NOMO-1 (cell line): ENCODE measurements around the gene PTPN2.

Experiments
- DNase-seq, 2 experiments: peaks; one replicate each; lab custom pipeline; 2025; ENCODE audit not compliant: unreplicated experiment in 2 of 2; lab: John Stamatoyannopoulos, UW

Gene PTPN2

GRCh38 chr18:12860530-12860929, 23.5 kb downstream of the PTPN2 start:
- no peak for DNase-seq

- no peak for DNase-seq
These were observed 25.0 kb downstream of the PTPN2 start for GRCh38 chr18:12858991-12859390.

DNA sequence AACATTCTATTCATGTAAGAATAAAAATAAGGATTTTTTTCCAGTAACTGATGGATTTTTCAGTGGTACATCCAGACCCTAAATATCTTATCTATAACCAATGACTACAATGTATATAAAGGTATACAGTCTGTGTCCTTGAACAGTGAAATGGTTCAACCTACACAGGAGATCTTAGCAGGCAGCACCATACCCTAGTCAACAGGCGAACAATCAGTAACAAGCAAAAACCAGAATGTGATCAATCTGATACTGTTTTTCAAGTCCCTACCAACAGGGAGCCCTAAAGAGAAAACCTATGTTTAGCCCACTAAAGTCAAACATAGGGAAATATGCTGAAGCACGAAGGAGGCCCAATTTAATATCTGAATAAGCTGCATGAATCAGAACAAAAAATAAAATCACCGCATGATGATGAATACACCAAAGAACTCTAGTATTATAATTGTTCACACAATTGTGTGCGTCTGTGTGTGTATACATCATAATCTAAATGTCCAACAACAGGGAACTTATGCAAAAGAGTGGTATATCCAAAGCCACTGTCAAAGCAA, 26.0 kb downstream of the PTPN2 start:
- DNase-seq: no peak

DNA sequence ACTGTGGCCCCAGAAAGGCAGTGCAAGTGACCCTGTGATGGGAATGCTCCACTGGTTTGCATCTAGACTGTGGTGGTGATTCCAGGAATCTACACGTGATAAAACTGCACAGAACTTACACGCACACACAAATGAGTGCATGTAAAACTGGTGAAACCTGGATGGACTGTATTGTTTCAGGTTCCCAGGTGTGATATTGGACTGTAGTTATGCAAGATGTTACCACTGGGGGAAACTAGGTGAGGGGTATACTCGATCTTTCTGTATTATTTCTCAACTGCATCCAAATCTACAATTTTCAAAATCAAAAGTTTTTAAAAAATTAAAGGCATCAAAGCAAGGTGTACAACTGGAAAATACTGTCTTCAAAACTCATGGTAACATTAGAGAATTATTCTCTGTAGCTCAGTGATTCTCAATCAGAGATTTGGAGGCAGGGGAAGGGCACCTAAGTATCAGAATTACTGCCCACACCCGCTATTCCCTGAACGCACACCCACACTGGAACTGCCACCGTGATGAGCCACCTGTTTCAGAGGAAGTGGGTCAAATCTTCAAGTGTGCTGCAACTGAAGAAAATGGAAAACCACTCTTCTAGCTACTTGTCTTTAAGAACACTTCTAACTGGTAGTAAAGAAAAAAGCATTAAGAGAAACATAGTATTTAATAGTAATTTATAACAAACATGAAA, 26.7 kb downstream of the PTPN2 start:
- DNase-seq: no peak

DNA sequence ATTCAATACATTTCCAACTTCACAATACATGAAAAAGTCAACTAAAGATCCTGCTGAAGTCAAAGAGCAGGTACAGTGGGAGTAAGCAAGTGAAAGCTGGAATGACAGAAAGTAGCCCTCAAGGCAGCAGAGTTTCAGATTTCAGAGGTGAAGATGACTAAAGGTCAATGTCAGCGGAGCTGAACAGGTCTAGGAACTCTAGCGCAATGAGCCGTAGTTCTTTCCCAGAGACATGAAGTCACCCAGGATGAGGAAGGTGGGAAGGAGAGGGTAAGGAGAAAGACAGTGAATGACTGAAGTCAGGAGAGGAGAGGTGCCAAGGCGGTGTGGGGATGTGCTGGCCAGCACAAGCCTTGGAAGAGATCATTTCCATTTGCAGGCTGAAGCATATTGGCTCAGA, 28.1 kb downstream of the PTPN2 start:
- no peak for DNase-seq

- DNase-seq: no peak
These were observed 31.3 kb downstream of the PTPN2 start for GRCh38 chr18:12852566-12853315.

GRCh38 chr18:12851716-12852115, 32.3 kb downstream of the PTPN2 start:
- DNase-seq: no peak

DNA sequence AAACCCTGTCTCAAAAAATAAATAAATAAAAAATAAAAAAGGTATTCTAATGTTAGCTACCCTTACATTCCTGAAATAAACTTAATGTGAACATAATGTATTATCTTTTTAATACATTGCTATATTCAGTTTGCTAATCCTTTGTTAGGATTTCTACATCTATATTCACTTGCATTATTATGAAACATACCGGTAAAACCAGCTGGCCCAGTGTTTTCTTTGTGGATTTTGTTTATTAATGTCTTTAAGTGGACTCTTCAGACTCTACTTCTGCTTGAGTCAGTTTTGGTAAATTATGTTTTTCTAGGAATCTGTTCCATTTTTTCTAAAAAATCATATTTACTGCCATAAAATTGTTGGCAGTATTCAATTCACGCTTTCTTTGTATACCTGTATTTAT, 34.5 kb downstream of the PTPN2 start:
- no peak for DNase-seq

- DNase-seq: no peak
These were observed 35.6 kb downstream of the PTPN2 start for GRCh38 chr18:12848405-12848804.

DNA sequence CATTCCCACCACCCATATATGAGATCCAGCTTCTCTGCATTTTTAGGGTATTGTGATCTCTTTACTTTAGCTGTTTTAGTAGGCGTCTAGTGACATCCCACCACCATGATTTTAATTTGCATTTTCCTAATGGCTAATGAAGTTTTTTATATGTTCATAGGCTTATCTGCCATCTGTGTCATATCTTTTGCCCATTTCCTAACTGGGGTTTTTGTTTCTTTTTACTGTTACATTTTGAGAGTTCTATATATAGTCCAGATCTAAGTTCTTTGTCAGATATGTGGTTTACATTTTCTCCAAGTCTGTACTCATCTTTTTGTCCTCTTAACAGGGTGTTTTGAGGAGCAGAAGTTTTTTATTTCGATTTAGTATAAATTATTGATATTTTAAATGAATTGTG, 39.6 kb downstream of the PTPN2 start:
- no peak for DNase-seq

- DNase-seq: no peak
These were observed 40.4 kb downstream of the PTPN2 start for GRCh38 chr18:12843420-12844350.

DNA sequence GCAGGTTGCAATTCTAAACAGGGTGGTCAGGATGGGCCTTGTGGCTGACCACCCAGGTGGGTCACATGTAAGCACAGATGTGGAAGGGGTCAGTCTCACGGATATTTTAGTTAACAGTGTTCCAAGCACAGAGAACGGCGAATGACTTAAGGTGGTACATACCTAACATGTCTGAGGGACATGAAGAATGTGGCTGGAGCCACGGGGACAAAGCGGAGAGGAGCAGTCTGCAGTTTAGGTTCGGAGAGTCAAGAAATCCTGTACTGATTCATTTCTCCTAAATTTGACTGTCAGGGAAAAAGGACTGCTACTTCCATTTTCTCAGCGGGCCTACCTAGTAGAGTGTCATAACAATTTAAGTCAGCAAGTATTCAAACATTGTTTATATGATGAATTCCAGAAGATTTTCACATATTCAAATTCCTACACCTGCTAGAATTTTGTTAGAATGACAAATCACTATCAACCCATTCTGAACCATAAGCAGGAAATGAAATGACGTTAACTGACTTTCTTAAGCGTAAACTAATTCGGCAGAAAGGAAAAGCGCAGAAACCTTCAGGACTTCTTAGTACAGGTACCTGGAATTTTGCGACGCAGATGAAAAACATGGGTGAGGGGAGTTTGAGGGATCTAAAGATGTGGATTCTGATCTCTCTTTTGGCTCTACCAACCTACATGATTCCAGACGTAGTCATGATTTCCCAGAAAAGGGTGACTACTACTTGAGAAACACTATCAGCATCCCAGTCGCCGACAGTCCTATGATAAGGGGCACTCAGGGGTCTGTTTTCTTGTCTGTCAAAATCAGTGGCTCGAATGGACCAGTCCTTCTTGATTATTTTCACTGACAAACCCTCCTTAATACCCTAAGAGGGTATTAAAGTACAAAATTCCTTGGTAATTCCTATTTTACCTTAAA, 41.3 kb downstream of the PTPN2 start:
- DNase-seq: no peak

GRCh38 chr18:12841070-12841469, 43.0 kb downstream of the PTPN2 start:
- no peak for DNase-seq

- no peak for DNase-seq
These were observed 43.7 kb downstream of the PTPN2 start for GRCh38 chr18:12840382-12840781.

DNA sequence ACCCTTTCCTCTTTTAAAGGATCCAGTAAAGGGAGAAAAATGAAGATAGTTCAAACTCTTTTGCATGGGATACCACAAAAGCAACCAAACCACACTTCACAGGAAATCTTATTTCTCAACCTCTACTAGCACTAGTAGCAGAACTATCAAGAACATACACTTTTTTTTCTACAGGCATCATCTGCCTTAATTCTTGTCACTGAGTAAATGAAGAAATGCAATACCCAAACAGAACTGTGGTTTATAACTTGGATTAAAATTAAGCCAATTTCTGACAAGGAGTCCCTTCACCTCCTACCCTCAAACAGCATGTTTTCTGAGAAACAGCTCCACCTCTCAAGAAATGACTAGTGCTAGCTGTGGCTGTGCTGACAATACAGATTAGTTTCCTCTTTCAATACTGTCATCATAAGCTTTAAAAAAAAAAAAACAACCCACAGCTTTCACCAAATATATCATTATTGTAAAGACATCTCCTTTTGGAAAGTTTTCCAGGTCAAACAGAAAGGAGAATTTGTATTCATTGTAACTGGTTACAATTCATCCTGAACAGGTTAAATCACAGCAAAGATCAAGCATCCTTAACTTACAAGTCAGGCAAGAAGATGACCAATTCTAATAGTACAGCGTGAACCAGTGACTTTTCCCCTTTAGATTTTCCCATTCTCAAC, 44.4 kb downstream of the PTPN2 start:
- peak; percentile 63 to 88 for DNase-seq

DNA sequence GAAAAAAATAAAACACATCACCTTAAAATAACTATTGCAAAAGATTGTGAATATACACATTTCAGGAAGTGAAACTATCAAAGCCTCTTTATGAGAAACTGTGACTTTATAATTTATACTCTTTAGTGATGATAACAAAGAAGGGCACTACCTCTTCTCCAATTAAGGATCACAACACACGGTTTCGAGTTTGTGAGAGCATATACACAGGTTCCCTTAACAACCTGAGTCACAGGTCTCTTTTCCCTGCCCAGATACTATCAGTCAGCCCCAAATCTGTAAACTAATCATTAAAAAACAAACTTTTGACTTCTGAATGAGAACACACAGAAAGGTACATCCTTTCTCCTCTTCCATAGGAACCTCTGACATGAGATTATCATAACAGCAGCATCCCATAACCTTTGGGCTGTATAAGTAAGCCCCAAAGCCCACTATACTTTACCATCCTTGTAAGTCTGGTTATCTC, 44.9 kb downstream of the PTPN2 start:
- peak; percentile 55 to 98 for DNase-seq

DNA sequence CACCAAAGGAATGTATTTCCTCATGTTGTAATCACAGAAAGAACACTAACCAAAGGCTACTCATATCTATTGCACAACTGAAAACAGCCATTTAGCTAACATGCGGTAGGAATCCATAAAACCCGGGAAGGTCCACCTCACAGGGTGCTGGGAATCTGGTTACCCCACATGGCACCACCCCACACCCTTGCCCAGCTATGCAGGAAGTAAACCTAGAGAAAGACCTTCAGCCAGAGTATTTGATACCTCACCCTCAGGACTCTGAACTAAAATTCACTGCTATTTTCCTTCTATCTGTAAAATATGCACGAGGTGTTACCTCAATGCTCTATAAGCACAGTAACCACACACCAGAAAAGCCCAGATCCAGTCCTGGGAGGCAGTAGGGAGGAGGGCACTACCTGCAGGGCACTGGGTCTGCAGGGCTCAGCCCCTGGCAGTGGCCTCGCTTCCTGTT, 45.8 kb downstream of the PTPN2 start:
- DNase-seq: peak; percentile 60 to 85

- DNase-seq: peak in 1 of 2 experiments; percentile 47
These were observed 46.3 kb downstream of the PTPN2 start for GRCh38 chr18:12837747-12838146.

- no peak for DNase-seq
These were observed 47.5 kb downstream of the PTPN2 start for GRCh38 chr18:12836551-12836950.
